HG02610 (cell line): ENCODE results near the gene ZNF205.

Experiments
- ATAC-seq: cut with Tn5 transposase; IDR thresholded peaks from one replicate; pipeline ENCODE4 v1.9.1; 2021; ENCODE audit warnings: mild to moderate bottlenecking, moderate library complexity; ENCODE audit not compliant: unreplicated experiment

Gene ZNF205

GRCh38 chr16:3101018-3101840, 11.2 kb upstream of the ZNF205 start:
- no peak for ATAC-seq

GRCh38 chr16:3101841-3102470, 10.4 kb upstream of the ZNF205 start:
- no peak for ATAC-seq

- peak; percentile 92 for ATAC-seq
Observed at GRCh38 chr16:3106205-3106928, 6.0 kb upstream of the ZNF205 start.

GRCh38 chr16:3112881-3113574, 642 bp downstream of the ZNF205 start:
- ATAC-seq: no peak

- no peak for ATAC-seq
Observed at GRCh38 chr16:3113765-3114479, 1.5 kb downstream of the ZNF205 start.

GRCh38 chr16:3115003-3115402, 2.6 kb downstream of the ZNF205 start:
- no peak for ATAC-seq

GRCh38 chr16:3115561-3115960, 3.2 kb downstream of the ZNF205 start:
- no peak for ATAC-seq

GRCh38 chr16:3118204-3118790, 5.9 kb downstream of the ZNF205 start:
- no peak for ATAC-seq

- no peak for ATAC-seq
Observed at GRCh38 chr16:3118846-3119245, 6.5 kb downstream of the ZNF205 start.

- no peak for ATAC-seq
Observed at GRCh38 chr16:3119286-3119685, 6.9 kb downstream of the ZNF205 start.

GRCh38 chr16:3119701-3120408, 7.5 kb downstream of the ZNF205 start:
- no peak for ATAC-seq

- ATAC-seq: no peak
Observed at GRCh38 chr16:3120435-3120834, 8.0 kb downstream of the ZNF205 start.

GRCh38 chr16:3121851-3122467, 9.6 kb downstream of the ZNF205 start:
- no peak for ATAC-seq

GRCh38 chr16:3122926-3123570, 10.7 kb downstream of the ZNF205 start:
- no peak for ATAC-seq

- ATAC-seq: peak; percentile 87
Observed at GRCh38 chr16:3123986-3124886, 11.8 kb downstream of the ZNF205 start.

GRCh38 chr16:3127745-3128144, 15.4 kb downstream of the ZNF205 start:
- no peak for ATAC-seq
